ENCODE results near the gene CCDC167.

- TF ChIP-seq POLR2AphosphoS5 (IDR thresholded peaks at IDR 0.05) (no peak), CTCF (IDR thresholded peaks at IDR 0.05; ENCODE audit: poor library complexity, severe bottlenecking) (no peak), RAD21 (conservative IDR thresholded peaks at IDR 0.05) (no peak)
Observed at GRCh38 chr6:37496951-37497885, 2.5 kb downstream of the CCDC167 start.

All from neural cell (in vitro differentiated cells).